Skeletal muscle tissue (tissue), 4 donors: ENCODE results near the gene KRT14. TPM values are rescaled to one million over a fixed set of nuclear protein-coding genes. Genes with fewer than 3 reads are reported as not detected.

Source experiments
- H3K27ac ChIP-seq: one replicate; pipeline ENCODE4 v1.7.0; 2013; ENCODE audit warnings: mild to moderate bottlenecking, low read depth, low read length, inconsistent platforms
- H3K27me3 ChIP-seq, 3 donors: one replicate each; pipeline ENCODE4 v1.7.0; 2013; ENCODE audit warnings: low read length in 3 of 3; ENCODE audit not compliant: control insufficient read depth in 3 of 3, insufficient read depth in 3 of 3
- H3K36me3 ChIP-seq, 3 donors: one replicate each; pipeline ENCODE4 v1.7.0; 2013; ENCODE audit warnings: low read length in 3 of 3; ENCODE audit not compliant: control insufficient read depth in 3 of 3, insufficient read depth in 3 of 3
- H3K4me1 ChIP-seq, 3 donors: one replicate each; pipeline ENCODE4 v1.7.0; 2013; ENCODE audit warnings: low read length in 3 of 3, mild to moderate bottlenecking in 3 of 3; ENCODE audit not compliant: control insufficient read depth in 3 of 3, insufficient read depth in 3 of 3
- H3K4me3 ChIP-seq, 3 donors: one replicate each; pipeline ENCODE4 v1.7.0; 2013; ENCODE audit warnings: low read length in 3 of 3
- H3K9ac ChIP-seq, 3 donors: one replicate each; pipeline ENCODE4 v1.7.0; 2013; ENCODE audit warnings: low read length in 3 of 3, mild to moderate bottlenecking in 3 of 3, moderate library complexity in 2 of 3, low read depth in 1 of 3
- H3K9me3 ChIP-seq, 3 donors: one replicate each; pipeline ENCODE4 v1.7.0; 2013; ENCODE audit warnings: low read length in 3 of 3; ENCODE audit not compliant: control insufficient read depth in 3 of 3
- total RNA-seq: library from RNA; depleted of rRNA; stranded (reverse); fragments of >200 nt; gene quantifications from one replicate; pipeline ENCODE4 v1.2.3, GENCODE V29; 2014
- donor health status: Osteomylitis.

Gene KRT14
- 1.0 TPM for total RNA-seq

DNA sequence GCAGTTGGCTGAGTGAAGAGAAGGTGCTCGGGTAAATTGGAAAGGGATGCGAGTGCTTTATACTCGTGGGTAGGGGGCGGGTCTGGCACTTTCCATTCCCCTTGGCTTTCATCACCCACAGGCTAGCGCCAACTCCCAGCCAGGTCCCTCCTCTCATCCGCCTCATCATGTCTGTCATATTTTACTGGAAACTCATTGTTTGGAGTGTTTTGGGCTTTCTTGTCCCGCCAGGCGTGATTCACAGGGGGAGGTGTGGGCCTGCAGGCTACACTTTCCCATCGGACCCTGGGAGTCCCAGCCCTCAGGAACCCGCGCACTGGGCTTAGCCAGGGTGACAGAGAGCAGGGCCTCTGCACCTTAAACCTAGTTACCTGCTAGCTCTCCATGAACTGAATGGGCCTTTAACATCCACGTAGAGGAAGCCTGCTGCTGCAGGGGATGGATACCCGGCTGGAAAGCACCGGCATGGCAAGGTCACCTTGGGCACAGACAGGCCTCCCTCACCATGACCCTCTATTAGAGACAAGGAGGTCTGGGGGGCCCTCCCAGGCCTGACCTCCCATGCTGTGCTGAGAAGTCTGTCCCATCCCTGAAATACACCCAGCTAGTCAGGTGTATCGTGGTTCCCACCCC lies at the start of gene KRT14:
KRT14 (minus strand) TSS at position 33 of the 633 bp plus-strand sequence. CDS start 61 bp downstream, outside the sequence.
- no peaks in the 10 kb centered on the region for H3K4me1 ChIP-seq
- H3K27me3 ChIP-seq, result peaks cover 0 to 14% (median 7%) of the 10 kb centered on the region in 3 donors
- H3K9ac ChIP-seq, result no peak within 1 kb of the TSS
- H3K9me3 ChIP-seq, result no peaks in the 10 kb centered on the region
- no peak within 1 kb of the TSS for H3K4me3 ChIP-seq
- H3K36me3 ChIP-seq, result no peaks in the 10 kb centered on the region
- no peak within 1 kb of the TSS for H3K27ac ChIP-seq

DNA sequence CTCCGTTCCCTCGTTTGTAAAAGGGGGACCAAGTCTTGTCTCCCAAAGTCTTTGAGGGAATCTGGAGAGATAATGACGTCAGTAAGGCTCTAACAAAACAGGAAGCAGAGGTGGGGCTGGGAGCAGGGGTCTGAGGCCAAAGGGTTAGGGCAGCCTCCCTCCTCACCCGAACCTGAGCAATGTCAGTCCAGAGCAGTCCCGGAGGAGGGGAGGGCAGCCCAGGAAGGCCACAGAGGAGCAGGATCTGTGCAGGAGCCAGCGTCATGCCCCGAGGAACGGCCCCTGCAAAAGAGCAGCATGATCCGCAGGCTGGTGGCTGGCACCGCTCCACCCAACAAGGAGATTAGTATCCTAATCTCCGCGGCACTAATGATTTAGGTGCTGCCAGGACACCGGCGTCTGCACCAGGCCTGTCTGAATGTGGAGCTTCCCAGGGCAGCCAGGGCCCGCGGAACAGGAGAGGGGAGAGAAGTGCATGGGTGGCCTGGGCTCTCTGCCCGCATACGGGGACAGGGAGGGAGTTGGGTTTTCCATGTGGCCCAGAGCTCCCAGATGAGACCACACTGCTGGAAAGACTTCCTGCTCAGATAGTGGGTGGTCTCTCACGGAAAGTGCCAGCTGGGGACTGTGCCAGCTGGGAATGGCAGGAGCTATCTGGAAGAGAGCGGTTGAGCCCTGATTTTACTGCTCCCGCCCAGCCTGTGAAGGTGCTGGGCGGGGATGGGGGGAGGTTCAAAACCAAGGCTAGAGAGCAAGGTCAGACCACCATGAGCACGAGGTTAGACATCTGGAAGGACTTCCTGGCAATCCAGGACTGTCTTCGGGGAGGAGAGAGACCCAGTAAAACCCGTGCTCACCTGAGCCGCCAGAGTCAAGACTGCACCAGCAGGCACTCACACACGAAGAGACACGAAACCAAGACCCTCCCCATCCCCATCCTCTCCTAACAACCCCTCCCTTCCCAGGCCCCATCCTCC lies 48.7 kb upstream of the KRT14 start:
- H3K9ac ChIP-seq, result peak overlapping the region in 1 of 3 donors; percentile 51
- H3K4me1 ChIP-seq, result peaks cover 8 to 12% (median 9%) of the 10 kb centered on the region in 3 donors
- no peak overlapping the region for H3K4me3 ChIP-seq
- H3K27ac ChIP-seq, result no peak overlapping the region
- H3K27me3 ChIP-seq, result no peaks in the 10 kb centered on the region
- H3K9me3 ChIP-seq, result no peaks in the 10 kb centered on the region
- H3K36me3 ChIP-seq, result no peaks in the 10 kb centered on the region

- H3K9me3 ChIP-seq, result no peaks in the 10 kb centered on the region
- H3K36me3 ChIP-seq, result no peaks in the 10 kb centered on the region
- peak overlapping the region in 1 of 3 donors; percentile 51 for H3K9ac ChIP-seq
- H3K27me3 ChIP-seq, result no peaks in the 10 kb centered on the region
- H3K4me3 ChIP-seq, result no peak overlapping the region
- peaks cover 8 to 12% (median 9%) of the 10 kb centered on the region in 3 donors for H3K4me1 ChIP-seq
- no peak overlapping the region for H3K27ac ChIP-seq
Observed at GRCh38 chr17:41634639-41635038, 47.9 kb upstream of the KRT14 start.

DNA sequence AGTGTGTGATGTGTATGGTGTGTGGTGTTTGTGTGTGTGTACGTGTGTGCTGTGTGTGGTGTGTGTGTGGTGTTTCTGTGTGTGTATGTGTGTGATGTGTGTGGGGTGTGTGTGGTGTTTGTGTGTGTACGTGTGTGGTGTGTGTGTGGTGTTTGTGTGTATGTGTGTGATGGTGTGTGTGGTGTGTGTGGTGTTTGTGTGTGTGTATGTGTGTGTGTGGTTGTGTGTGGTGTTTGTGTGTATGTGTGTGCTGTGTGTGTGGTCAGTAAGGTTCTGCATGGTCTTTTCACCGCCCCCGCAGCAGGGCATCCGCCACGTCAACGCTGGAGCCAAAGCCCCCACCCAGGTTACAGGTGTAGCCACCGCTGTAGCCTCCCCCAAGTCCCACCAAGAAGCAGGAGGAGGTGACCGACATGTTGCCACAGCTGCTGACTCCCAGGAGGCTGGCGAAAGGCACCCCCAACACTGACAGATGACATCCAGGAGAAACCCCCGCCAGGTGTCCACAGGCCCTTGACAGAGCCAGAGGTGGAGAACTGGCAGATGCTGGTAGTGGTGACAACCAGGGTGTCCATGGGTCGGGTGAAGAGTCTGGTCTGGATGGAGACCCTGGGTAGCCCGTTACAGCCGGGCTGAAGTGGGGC lies 47.0 kb upstream of the KRT14 start:
- H3K4me1 ChIP-seq, result peaks cover 8 to 12% (median 9%) of the 10 kb centered on the region in 3 donors
- H3K36me3 ChIP-seq, result no peaks in the 10 kb centered on the region
- no peak overlapping the region for H3K4me3 ChIP-seq
- H3K9ac ChIP-seq, result no peak overlapping the region
- no peak overlapping the region for H3K27ac ChIP-seq
- H3K9me3 ChIP-seq, result no peaks in the 10 kb centered on the region
- H3K27me3 ChIP-seq, result no peaks in the 10 kb centered on the region

DNA sequence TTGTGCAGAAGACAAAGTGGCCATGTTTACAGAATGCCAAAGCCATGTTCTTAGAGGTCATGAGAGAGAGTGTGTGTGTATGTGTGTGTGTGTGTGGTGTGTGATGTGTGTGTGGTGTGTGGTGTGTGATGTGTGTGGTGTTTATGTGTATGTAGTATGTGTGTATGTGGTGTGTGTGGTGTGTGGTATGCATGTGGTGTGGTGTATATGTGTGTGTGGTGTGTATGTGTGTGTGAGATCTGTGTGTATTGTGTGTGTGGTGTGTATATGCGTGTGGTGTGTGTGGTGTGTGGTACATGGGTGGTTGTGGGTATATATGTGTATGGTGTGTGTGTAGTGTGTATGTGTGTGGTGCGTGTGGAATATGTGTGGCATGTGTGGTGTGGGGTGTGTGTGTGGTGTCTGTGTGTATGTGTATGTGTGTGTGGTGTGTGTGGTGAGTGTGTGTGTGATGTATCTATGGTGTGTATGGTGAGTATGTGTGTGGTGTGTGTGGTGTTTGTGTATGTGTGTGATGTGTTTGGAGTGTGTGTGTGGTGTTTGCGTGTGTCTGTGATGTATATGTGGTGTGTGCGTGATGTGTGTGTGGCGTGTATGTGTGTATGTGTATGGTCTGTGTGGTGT lies 45.9 kb upstream of the KRT14 start:
- Histone ChIP-seq H3K9me3 (no peaks in the 10 kb centered on the region), H3K36me3 (no peaks in the 10 kb centered on the region), H3K4me1 (peaks cover 8 to 12% (median 9%) of the 10 kb centered on the region in 3 donors), H3K9ac (no peak overlapping the region), H3K4me3 (no peak overlapping the region), H3K27ac (no peak overlapping the region), H3K27me3 (no peaks in the 10 kb centered on the region)

- H3K36me3 ChIP-seq, result no peaks in the 10 kb centered on the region
- no peaks in the 10 kb centered on the region for H3K27me3 ChIP-seq
- no peak overlapping the region for H3K9ac ChIP-seq
- H3K9me3 ChIP-seq, result no peaks in the 10 kb centered on the region
- no peak overlapping the region for H3K27ac ChIP-seq
- peaks cover 8 to 12% (median 9%) of the 10 kb centered on the region in 3 donors for H3K4me1 ChIP-seq
- no peak overlapping the region for H3K4me3 ChIP-seq
Observed at GRCh38 chr17:41631898-41632285, 45.2 kb upstream of the KRT14 start.

- H3K4me1 ChIP-seq, result peaks cover 8 to 12% (median 9%) of the 10 kb centered on the region in 3 donors
- no peak overlapping the region for H3K9ac ChIP-seq
- no peak overlapping the region for H3K4me3 ChIP-seq
- no peaks in the 10 kb centered on the region for H3K27me3 ChIP-seq
- H3K27ac ChIP-seq, result no peak overlapping the region
- no peaks in the 10 kb centered on the region for H3K36me3 ChIP-seq
- no peaks in the 10 kb centered on the region for H3K9me3 ChIP-seq
Observed at GRCh38 chr17:41631025-41631897, 44.6 kb upstream of the KRT14 start.

GRCh38 chr17:41629826-41630670 lies 43.4 kb upstream of the KRT14 start:
- no peak overlapping the region for H3K27ac ChIP-seq
- no peak overlapping the region for H3K4me3 ChIP-seq
- H3K9me3 ChIP-seq, result no peaks in the 10 kb centered on the region
- H3K36me3 ChIP-seq, result no peaks in the 10 kb centered on the region
- no peak overlapping the region for H3K9ac ChIP-seq
- H3K27me3 ChIP-seq, result peaks cover 0 to 4% (median 0%) of the 10 kb centered on the region in 3 donors
- peaks cover 3 to 4% (median 3%) of the 10 kb centered on the region in 3 donors for H3K4me1 ChIP-seq
